Limb (tissue), 2 donors: ENCODE measurements around the gene CFB.

Source experiments
- DNase-seq, 2 donors: peaks; one replicate each; pipeline ENCODE4 v3.0.0-alpha.2; 2016; ENCODE audit errors: extremely low spot score in 2 of 2

CFB gene

GRCh38 chr6:31948306-31948705 is 2.4 kb downstream of the CFB start:
- no peak for DNase-seq

DNA sequence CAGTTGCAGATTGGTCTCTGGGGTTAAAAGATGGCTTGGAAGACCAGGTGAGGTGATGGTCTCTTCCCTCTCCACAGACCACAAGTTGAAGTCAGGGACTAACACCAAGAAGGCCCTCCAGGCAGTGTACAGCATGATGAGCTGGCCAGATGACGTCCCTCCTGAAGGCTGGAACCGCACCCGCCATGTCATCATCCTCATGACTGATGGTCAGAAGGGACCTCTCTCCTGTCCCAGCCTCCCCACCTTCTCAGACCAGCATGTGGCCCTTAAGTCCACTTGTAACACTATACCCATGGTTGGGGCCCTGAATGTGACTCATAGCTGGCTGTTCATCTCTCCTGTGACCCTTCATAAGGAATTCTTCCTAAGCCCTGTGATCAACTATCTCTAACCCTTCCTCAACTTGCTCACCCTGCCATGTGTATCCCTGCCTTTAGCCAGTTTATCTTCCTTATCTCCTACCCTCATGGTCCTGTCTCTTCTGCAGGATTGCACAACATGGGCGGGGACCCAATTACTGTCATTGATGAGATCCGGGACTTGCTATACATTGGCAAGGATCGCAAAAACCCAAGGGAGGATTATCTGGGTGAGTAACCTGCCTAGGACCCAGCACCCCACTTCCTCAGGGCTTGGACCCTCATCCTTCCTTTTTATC is 3.0 kb downstream of the CFB start:
- no peak for DNase-seq

DNA sequence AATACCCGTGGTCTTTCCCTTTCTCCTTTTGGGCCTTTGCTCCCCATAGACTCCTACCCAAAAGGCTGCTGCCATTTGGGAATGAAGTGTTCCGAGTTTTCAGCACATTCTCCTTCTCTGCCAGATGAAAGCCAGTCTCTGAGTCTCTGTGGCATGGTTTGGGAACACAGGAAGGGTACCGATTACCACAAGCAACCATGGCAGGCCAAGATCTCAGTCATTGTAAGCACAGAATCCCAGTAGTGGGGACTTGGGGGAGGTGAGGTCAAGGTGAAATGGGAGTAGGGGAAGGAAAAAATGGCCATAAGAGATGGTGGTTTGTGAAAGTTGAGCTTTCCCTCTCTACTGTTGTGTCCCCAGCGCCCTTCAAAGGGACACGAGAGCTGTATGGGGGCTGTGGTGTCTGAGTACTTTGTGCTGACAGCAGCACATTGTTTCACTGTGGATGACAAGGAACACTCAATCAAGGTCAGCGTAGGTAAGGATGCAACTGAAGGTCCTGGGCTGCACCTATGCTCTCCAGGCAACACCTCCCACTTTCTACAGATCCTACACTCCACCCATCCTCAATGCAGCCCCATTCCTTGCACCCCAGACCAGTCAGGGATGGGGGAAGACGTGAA is 4.1 kb downstream of the CFB start:
- DNase-seq: no peak

- peak in 1 of 2 donors; percentile 58 for DNase-seq
These were observed 6.4 kb downstream of the CFB start for GRCh38 chr6:31952140-31952805.

- DNase-seq: no peak
These were observed 7.0 kb downstream of the CFB start for GRCh38 chr6:31952890-31953289.

GRCh38 chr6:31954511-31954910 is 8.6 kb downstream of the CFB start:
- no peak for DNase-seq

GRCh38 chr6:31956796-31957195 is 10.9 kb downstream of the CFB start:
- no peak for DNase-seq

DNA sequence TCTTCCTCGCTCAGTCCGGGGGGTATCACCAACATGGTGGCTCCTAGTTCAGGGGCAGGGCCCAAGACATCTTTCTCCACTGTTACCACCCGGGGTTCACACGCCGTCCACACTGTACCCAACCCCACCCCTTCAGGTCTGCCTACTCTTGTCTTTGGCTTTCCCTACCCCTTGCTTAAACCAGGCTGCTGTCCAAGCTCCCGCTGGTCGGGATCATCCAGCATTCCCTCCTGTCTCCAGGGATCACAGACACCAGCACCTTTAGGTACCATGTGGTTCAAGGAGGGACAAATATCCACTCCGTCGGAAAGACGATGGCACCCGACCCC is 12.5 kb downstream of the CFB start:
- DNase-seq: no peak

DNA sequence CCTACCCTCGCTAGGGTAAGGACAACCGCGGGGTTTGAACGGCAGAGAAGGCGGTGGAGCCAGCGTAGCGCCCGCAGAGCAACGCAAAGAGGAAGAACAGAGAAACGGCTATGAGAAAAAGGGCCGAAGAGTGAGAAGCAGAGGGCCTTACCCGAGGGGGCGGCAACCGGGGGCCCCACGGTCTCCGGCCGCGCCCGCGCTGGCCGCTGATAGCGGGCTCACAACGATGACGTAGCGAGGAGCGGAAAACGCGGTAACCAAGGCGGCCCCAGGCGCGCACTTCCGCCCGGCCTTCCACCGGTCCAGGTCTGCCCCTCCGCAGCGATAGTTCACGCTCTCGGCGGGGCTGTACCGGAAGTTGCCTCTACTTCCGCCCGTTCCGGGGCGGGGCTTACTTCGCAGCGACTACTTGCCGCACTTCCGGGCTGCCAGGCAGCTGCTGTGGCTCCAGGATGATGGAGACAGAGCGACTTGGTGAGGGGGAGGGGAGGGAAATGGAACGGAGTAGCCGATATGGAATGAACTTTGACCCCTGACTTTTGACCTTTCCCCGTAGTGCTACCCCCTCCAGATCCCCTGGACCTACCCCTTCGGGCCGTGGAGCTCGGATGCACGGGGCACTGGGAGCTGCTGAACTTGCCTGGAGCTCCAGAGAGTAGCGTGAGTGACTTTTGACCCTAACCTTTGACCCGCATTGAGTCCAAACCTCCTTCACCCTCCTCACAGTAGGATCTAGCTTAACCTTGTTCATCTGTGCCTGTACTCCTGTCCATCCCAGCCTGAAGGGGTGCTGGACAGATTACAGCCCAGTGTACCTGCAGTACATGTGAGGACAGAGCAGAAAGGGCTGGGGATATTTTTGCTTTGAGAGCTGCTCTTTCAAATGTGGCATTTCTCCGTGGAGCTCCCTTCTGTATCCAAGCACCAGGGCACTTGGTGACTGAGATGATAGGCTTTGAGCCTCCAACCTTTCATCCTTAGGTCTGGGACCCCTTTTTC is 13.1 kb downstream of the CFB start, which contains the start of the genes NELFE and SKIC2:
Gene NELFE, minus strand, starts transcription at position 231 of the 999 bp plus-strand sequence. CDS start 525 bp downstream, outside the sequence.
Gene SKIC2, plus strand, starts transcription at position 435 of the 999 bp plus-strand sequence. Its CDS starts 18 bp downstream, at position 453.
- DNase-seq: peak; percentile 97 to 99

DNA sequence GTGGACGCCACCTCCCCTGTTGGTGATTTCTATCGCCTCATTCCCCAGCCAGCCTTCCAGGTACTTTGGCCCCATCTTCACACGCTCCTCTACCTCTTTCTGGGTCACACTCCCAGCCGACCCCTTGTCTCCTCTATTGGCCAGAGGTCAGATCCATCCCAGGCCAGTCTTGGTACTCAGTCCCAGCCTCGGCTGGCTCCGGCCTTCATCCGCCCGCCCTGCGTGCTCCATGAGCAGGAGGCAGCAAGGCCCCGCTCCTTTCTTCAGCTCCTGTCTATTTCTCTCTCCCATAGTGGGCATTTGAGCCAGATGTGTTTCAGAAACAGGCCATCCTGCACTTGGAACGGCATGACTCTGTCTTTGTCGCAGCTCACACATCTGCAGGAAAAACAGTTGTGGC is 15.7 kb downstream of the CFB start:
- DNase-seq: no peak

GRCh38 chr6:31963921-31964320 is 18.0 kb downstream of the CFB start:
- no peak for DNase-seq

GRCh38 chr6:31965700-31966099 is 19.8 kb downstream of the CFB start:
- DNase-seq: no peak

- no peak for DNase-seq
These were observed 20.6 kb downstream of the CFB start for GRCh38 chr6:31966506-31966905.

GRCh38 chr6:31966997-31967925 is 21.4 kb downstream of the CFB start:
- no peak for DNase-seq

- no peak for DNase-seq
These were observed 22.0 kb downstream of the CFB start for GRCh38 chr6:31967926-31968320.

DNA sequence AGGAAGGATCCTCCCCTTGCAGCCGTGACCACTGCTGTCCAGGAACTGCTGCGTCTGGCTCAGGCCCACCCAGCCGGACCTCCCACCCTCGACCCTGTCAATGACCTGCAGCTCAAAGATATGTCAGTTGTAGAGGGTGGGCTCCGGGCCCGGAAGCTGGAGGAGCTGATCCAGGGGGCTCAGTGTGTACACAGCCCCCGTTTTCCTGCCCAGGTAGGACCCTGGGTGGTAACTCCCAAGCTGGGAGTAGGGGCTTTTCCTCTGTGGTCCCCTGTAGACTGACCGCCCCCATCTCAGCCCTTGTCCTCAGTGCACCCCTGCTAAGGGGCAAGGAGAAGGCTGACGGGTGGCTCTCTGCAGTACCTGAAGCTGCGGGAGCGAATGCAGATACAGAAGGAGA is 22.4 kb downstream of the CFB start:
- no peak for DNase-seq

- DNase-seq: no peak
These were observed 23.2 kb downstream of the CFB start for GRCh38 chr6:31968791-31969711.

DNA sequence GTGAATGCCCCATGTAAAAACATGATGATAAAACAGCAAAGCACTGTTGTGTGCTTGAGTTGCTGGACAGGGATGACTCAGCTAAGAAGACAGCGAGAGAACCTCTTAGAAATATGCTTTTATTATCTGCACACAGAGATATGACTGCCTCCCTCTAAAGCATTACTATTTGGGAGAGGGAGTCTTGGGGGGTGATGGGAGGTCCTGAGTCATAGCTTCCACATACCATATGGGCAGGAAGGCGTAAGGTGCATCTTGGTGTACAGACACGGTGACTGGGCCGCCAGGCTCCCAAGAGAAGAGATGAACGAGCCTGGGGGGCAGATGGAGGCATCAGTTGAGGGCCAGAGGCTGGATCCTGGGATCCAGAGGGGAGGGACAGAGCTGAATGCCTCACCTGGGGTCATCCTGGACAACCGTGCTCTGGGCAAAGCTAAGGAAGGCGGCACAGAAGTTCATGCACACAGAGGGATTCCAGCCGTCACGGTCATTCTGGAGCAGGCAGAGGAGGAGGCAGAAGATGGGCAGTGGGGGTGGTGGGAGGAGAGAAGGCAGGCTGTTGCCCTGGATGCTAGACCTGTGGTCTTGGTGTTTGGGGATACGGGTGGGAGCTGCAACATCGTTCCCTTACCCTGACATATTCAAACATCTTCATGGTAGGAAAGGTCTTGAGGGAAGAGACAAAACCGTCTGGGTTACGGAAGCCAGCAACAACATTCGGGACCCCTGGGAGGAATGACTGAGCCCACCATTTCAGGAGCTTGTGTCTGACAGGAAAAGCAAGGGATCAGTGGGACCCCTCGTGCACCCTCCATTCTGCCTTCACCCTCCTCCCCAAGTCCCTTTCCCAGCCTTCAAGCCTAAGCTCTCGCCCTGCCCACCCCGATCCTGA is 24.1 kb downstream of the CFB start:
- DNase-seq: no peak
